Stomach (tissue), 9 donors: Measurements from ENCODE around the gene UMAD1. TPM values are rescaled to one million over a fixed set of nuclear protein-coding genes. Genes with fewer than 3 reads are reported as not detected.

Experiments
- DNase-seq, 2 donors: peaks; one replicate each; pipeline versions ENCODE4 v3.0.0 to v3.0.0-alpha.2; 2013 to 2019
- H3K27ac ChIP-seq, 5 donors: fragments of 200-600 bp in 4 of 5; sonication (generic) in 4 of 5; one replicate each; pipeline ENCODE4 v1.5.1; 2013 to 2019; ENCODE audit warnings: mild to moderate bottlenecking in 1 of 5, moderate library complexity in 1 of 5
- H3K27me3 ChIP-seq, 3 donors: fragments of 200-600 bp; sonication (generic); one replicate each; pipeline ENCODE4 v1.5.1; 2017 to 2019; ENCODE audit warnings: mixed run types in 1 of 3
- H3K36me3 ChIP-seq, 4 donors: fragments of 200-600 bp; sonication (generic); 1 replicate in 3 of 4; 2 replicates in 1 of 4; pipeline ENCODE4 v1.5.1; 2016 to 2019
- H3K4me1 ChIP-seq, 4 donors: fragments of 200-600 bp; sonication (generic); one replicate each; pipeline ENCODE4 v1.5.1; 2016 to 2019
- H3K4me3 ChIP-seq, 4 donors: fragments of 200-600 bp; sonication (generic) in 3 of 4; one replicate each; pipeline ENCODE4 v1.5.1; 2016 to 2019; ENCODE audit warnings: mild to moderate bottlenecking in 1 of 4
- H3K9me3 ChIP-seq, 4 donors: fragments of 200-600 bp; sonication (generic); one replicate each; pipeline ENCODE4 v1.5.1; 2016 to 2019
- EP300 ChIP-seq: sonication (generic); formaldehyde crosslinking; IDR thresholded peaks from one replicate; pipeline ENCODE4 v1.6.1; 2017; ENCODE audit warnings: antibody characterized with exemption
- POLR2A ChIP-seq, 4 donors: fragments of 450-650 bp; IDR thresholded peaks; one replicate each; pipeline ENCODE4 v1.6.1; 2016; ENCODE audit warnings: antibody characterized with exemption in 4 of 4, control low read depth in 2 of 4, mild to moderate bottlenecking in 1 of 4, moderate library complexity in 1 of 4
- POLR2AphosphoS5 ChIP-seq, 3 donors: sonication (generic); formaldehyde crosslinking; IDR thresholded peaks; one replicate each; pipeline ENCODE4 v1.6.1; 2016; ENCODE audit warnings: antibody characterized with exemption in 3 of 3
- WGBS, 5 donors: extraction: QIAGEN DNeasy Blood & Tissue Kit in 3 of 5; methylation state at CpG; one replicate each; pipeline versions ENCODE4 v1.1.5 to v1.1.7; 2013 to 2018; 5-methylcytosine and 5-hydroxymethylcytosine counted together
- intact Hi-C: fragments of 100-400 bp; cut with DNase I; formaldehyde crosslinking; loops from one replicate; pipeline ENCODE4 v1.15.1; 2023; ENCODE audit warnings: low total_unique reads
- polyA plus RNA-seq, 3 donors: library from polyadenylated mRNA; stranded (reverse); fragments of 200-250 nt; gene quantifications; one replicate each; pipeline ENCODE4 v1.2.3, GENCODE V29; 2013
- total RNA-seq, 5 donors: library from RNA; depleted of rRNA; stranded (reverse); fragments of >200 nt; gene quantifications; one replicate each; pipeline versions ENCODE4 v1.1.0 to v1.2.3, GENCODE V29; 2014 to 2016
- TF ChIP-seq, protein P1 (sequence below), 7 experiments: fragments of 450-650 bp in 4 of 7; fragments of 200-600 bp in 3 of 7; sonication (generic) in 3 of 7; IDR thresholded peaks; one replicate each; pipeline ENCODE4 v1.5.1; 2016 to 2019; ENCODE audit warnings: antibody characterized with exemption in 7 of 7, control low read depth in 2 of 7, mild to moderate bottlenecking in 1 of 7
- donor health status: healthy with polysubstance abuse.
- donor health status: Bipolar disorder and iron deficiency.
- donor health status: healthy.

UMAD1 gene
- total and polyA plus RNA-seq, 8 donors = 7.8 to 175 (median 30.1) TPM

DNA sequence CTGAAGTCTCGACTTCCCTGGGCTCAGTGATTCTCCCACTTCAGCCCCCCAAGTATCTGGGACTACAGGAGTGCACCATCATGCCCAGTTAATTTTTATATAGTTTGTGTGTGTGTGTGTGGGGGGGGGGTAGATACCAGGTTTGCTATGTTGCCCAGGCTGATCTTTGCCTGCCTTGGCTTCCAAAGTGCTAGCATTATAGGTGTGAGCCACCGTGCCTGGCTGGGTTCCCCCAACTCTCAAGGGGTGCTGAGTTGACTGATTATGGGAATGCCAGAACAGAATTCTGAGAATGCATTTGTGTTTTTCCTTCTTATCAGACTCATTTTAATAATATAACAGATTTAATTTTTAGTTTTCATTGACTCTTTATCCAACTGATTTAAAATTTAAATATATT lies 58.4 kb downstream of the UMAD1 start:
- DNase-seq = no peak
- Histone ChIP-seq H3K4me3 (no peak overlapping the region), H3K27ac (peak overlapping the region in 1 of 5 donors; percentile 46), H3K36me3 (no peaks in the 10 kb centered on the region), H3K9me3 (no peaks in the 10 kb centered on the region), H3K27me3 (no peaks in the 10 kb centered on the region), H3K4me1 (peaks cover 7 to 70% (median 41%) of the 10 kb centered on the region in 4 donors)
- 70 to 89% (median 78%) methylated on average over 2 of the region's 2 CpGs for WGBS, 5 donors
- intact Hi-C loops = no loop called here
- TF ChIP-seq, protein P1, sequence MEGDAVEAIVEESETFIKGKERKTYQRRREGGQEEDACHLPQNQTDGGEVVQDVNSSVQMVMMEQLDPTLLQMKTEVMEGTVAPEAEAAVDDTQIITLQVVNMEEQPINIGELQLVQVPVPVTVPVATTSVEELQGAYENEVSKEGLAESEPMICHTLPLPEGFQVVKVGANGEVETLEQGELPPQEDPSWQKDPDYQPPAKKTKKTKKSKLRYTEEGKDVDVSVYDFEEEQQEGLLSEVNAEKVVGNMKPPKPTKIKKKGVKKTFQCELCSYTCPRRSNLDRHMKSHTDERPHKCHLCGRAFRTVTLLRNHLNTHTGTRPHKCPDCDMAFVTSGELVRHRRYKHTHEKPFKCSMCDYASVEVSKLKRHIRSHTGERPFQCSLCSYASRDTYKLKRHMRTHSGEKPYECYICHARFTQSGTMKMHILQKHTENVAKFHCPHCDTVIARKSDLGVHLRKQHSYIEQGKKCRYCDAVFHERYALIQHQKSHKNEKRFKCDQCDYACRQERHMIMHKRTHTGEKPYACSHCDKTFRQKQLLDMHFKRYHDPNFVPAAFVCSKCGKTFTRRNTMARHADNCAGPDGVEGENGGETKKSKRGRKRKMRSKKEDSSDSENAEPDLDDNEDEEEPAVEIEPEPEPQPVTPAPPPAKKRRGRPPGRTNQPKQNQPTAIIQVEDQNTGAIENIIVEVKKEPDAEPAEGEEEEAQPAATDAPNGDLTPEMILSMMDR (IDR thresholded peaks at IDR 0.05) = no peak
- TF ChIP-seq POLR2A (IDR thresholded peaks at IDR 0.05) (no peak), EP300 (no peak), POLR2AphosphoS5 (IDR thresholded peaks at IDR 0.05) (no peak)

DNA sequence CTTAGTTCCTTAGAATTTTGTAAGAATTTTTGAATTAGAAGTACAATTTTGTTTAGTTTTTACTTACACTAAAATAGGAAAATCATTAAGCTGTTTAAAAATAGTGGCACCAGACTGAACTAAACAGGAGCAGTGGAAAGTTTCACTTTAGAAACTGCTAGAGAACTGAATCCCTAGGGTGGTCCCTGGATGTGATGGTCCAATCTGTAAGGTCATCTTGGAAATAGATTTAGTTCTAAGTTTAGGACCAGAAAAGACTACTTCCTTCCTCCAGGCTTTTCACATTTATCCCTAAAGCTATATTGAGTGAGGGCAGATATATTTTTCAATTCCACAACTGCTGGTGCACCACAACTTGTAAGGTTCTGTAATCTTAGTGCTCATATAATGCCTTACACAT lies 58.8 kb downstream of the UMAD1 start:
- Histone ChIP-seq H3K27ac (peak overlapping the region in 1 of 5 donors; percentile 46), H3K36me3 (no peaks in the 10 kb centered on the region)
- no peak for DNase-seq

DNA sequence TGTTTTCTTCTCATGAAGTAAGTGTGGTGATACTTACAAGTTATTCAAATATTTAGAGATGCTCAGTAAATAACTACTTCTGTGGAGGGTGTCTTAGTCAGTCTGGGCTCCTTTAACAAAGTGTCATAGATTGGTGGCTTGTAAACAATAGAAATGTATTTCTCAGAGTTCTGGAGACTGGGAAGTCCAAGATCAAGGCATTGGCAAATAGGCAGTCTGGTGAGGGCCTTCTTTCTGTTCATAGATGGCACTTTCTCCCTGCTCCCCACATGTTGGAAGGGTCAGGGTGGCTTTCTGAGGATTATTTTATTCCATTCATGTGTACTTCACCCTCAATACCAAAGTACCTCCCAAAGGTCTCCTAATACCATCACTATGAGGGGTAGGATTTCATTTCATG lies 59.4 kb downstream of the UMAD1 start:
- TF ChIP-seq, protein P1 (IDR thresholded peaks at IDR 0.05) = no peak
- TF ChIP-seq EP300 (no peak), POLR2A (IDR thresholded peaks at IDR 0.05) (no peak), POLR2AphosphoS5 (IDR thresholded peaks at IDR 0.05) (no peak)
- intact Hi-C loops = no loop called here
- Histone ChIP-seq H3K4me3 (no peak overlapping the region), H3K27ac (peak overlapping the region in 1 of 5 donors; percentile 46), H3K36me3 (no peaks in the 10 kb centered on the region), H3K9me3 (no peaks in the 10 kb centered on the region), H3K4me1 (peaks cover 7 to 66% (median 38%) of the 10 kb centered on the region in 4 donors), H3K27me3 (no peaks in the 10 kb centered on the region)
- no peak for DNase-seq

More for the DNA sequence above, 58.8 kb downstream of the UMAD1 start:
- Histone ChIP-seq H3K27me3 (no peaks in the 10 kb centered on the region), H3K4me1 (peaks cover 7 to 70% (median 41%) of the 10 kb centered on the region in 4 donors), H3K4me3 (no peak overlapping the region), H3K9me3 (no peaks in the 10 kb centered on the region)
- intact Hi-C loops = no loop called here
- TF ChIP-seq EP300 (no peak), POLR2A (IDR thresholded peaks at IDR 0.05) (no peak), POLR2AphosphoS5 (IDR thresholded peaks at IDR 0.05) (no peak)
- TF ChIP-seq, protein P1 (IDR thresholded peaks at IDR 0.05) = no peak

DNA sequence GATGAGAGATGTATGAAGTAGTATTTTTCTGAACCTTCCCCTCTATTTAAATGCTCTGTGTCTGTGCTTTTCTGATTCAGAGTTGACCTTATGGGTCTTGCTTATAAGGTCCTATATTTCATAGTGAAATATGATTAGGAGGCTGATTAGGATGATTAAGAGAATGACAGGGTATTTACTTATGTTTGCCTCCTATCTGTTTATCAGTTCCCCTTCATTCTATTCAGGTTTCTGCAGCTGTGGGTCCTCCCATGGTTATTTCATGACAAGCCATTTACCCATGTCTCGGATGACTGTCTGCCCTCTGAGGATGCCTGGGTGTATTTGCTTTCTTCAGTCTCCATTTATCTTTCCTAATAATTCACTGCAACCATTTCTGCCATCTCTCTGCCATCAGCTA lies 61.0 kb downstream of the UMAD1 start:
- no peaks in the 10 kb centered on the region for H3K9me3 ChIP-seq

More for the DNA sequence above, 61.0 kb downstream of the UMAD1 start:
- H3K4me1 ChIP-seq = peaks cover 5 to 63% (median 30%) of the 10 kb centered on the region in 4 donors
- no peaks in the 10 kb centered on the region for H3K27me3 ChIP-seq
- TF ChIP-seq, protein P1 (IDR thresholded peaks at IDR 0.05) = no peak
- no peak for TF ChIP-seq POLR2AphosphoS5 (IDR thresholded peaks at IDR 0.05)
- TF ChIP-seq EP300 = no peak
- TF ChIP-seq POLR2A (IDR thresholded peaks at IDR 0.05) = no peak
- no peak overlapping the region for H3K4me3 ChIP-seq
- 91 to 95% (median 93%) methylated on average over 1 of the region's 1 CpG for whole genome bisulfite sequencing, 5 donors
- intact Hi-C loops = no loop called here
- no peak for DNase-seq
- no peak overlapping the region for H3K27ac ChIP-seq
- H3K36me3 ChIP-seq = no peaks in the 10 kb centered on the region
